CD14-positive monocyte (primary cell): ENCODE results near the gene CDCP2. TPM values are rescaled to one million over a fixed set of nuclear protein-coding genes. Genes with fewer than 3 reads are reported as not detected.

Experiments used
- DNase-seq, 3 donors: peaks; one replicate each; pipeline ENCODE4 v3.0.0-alpha.2; 2011 to 2022
- H2AFZ ChIP-seq: 2 replicates; pipeline ENCODE4 v1.6.0; 2012; ENCODE audit warnings: mild to moderate bottlenecking, low read depth, low read length, inconsistent platforms; ENCODE audit not compliant: insufficient read depth, poor library complexity, severe bottlenecking
- H3K27ac ChIP-seq, 2 donors: 1 replicate in 1 of 2; 2 replicates in 1 of 2; pipeline ENCODE4 v1.5.1; 2012 to 2013; ENCODE audit warnings: low read length in 2 of 2, control low read depth in 1 of 2, inconsistent platforms in 1 of 2, low read depth in 1 of 2, mild to moderate bottlenecking in 1 of 2
- H3K27me3 ChIP-seq, 2 donors: one replicate each; pipeline versions ENCODE4 v1.6.0 to v1.6.1; 2011 to 2013; ENCODE audit warnings: low read length in 2 of 2; ENCODE audit not compliant: control insufficient read depth in 2 of 2, insufficient read depth in 2 of 2
- H3K36me3 ChIP-seq, 2 donors: replicated peaks in 1 of 2; 1 replicate in 1 of 2; 2 replicates in 1 of 2; pipeline versions ENCODE4 v1.5.1 to v1.6.1; 2012 to 2013; ENCODE audit warnings: low read length in 2 of 2, control low read depth in 1 of 2, inconsistent platforms in 1 of 2, mild to moderate bottlenecking in 1 of 2; ENCODE audit not compliant: insufficient read depth in 2 of 2, control insufficient read depth in 1 of 2
- H3K4me1 ChIP-seq, 2 donors: 1 replicate in 1 of 2; 2 replicates in 1 of 2; pipeline versions ENCODE4 v1.5.1 to v1.6.1; 2012 to 2013; ENCODE audit warnings: low read length in 2 of 2, control low read depth in 1 of 2, inconsistent platforms in 1 of 2, mild to moderate bottlenecking in 1 of 2, moderate library complexity in 1 of 2; ENCODE audit not compliant: insufficient read depth in 2 of 2, control insufficient read depth in 1 of 2
- H3K4me2 ChIP-seq: replicated peaks from 2 replicates; pipeline ENCODE3; 2012; ENCODE audit warnings: low read length, moderate library complexity, mild to moderate bottlenecking; ENCODE audit not compliant: poor library complexity, severe bottlenecking; ENCODE audit errors: extremely low read depth
- H3K4me3 ChIP-seq, 3 experiments: fragments of 200-600 bp in 1 of 3; sonication (generic) in 1 of 3; replicated peaks in 1 of 3; 1 replicate in 2 of 3; 2 replicates in 1 of 3; pipeline ENCODE4 v1.5.1; 2011 to 2013; ENCODE audit warnings: low read length in 3 of 3, mild to moderate bottlenecking in 3 of 3, control low read depth in 2 of 3, low read depth in 2 of 3, inconsistent platforms in 1 of 3, moderate library complexity in 1 of 3
- H3K79me2 ChIP-seq: 2 replicates; pipeline ENCODE4 v1.6.0; 2012; ENCODE audit warnings: mild to moderate bottlenecking, control low read depth, inconsistent platforms, low read length, moderate library complexity; ENCODE audit not compliant: insufficient read depth
- H3K9ac ChIP-seq: 2 replicates; pipeline ENCODE4 v1.6.0; 2017; ENCODE audit warnings: low read length, mild to moderate bottlenecking; ENCODE audit not compliant: insufficient read depth, poor library complexity, severe bottlenecking
- H3K9me3 ChIP-seq, 2 donors: replicated peaks in 1 of 2; 1 replicate in 1 of 2; 2 replicates in 1 of 2; pipeline versions ENCODE4 v1.5.1 to v1.6.1; 2012 to 2013; ENCODE audit warnings: low read length in 2 of 2, control low read depth in 1 of 2; ENCODE audit not compliant: control insufficient read depth in 1 of 2, insufficient read depth in 1 of 2
- H4K20me1 ChIP-seq: 2 replicates; pipeline ENCODE4 v1.6.0; 2012; ENCODE audit warnings: mild to moderate bottlenecking, low read length, control low read depth, moderate library complexity; ENCODE audit not compliant: insufficient read depth
- H3K27ac Mint-ChIP-seq, 7 donors: one replicate each; pipeline ENCODE4 v1.8.0; 2020; ENCODE audit warnings: mild to moderate bottlenecking in 7 of 7, mixed read lengths in 7 of 7, moderate library complexity in 6 of 7, inconsistent platforms in 2 of 7
- H3K27me3 Mint-ChIP-seq, 3 donors: one replicate each; pipeline ENCODE4 v1.8.0; 2021 to 2022; ENCODE audit warnings: low read depth in 3 of 3, mild to moderate bottlenecking in 3 of 3, mixed read lengths in 3 of 3, moderate library complexity in 3 of 3, inconsistent platforms in 1 of 3
- H3K36me3 Mint-ChIP-seq, 2 donors: one replicate each; pipeline ENCODE4 v1.8.0; 2020; ENCODE audit warnings: mixed read lengths in 2 of 2, inconsistent platforms in 1 of 2, mild to moderate bottlenecking in 1 of 2
- H3K4me1 Mint-ChIP-seq: one replicate; pipeline ENCODE4 v1.8.0; 2020; ENCODE audit warnings: mild to moderate bottlenecking, mixed read lengths
- H3K4me3 Mint-ChIP-seq, 2 donors: one replicate each; pipeline ENCODE4 v1.8.0; 2020; ENCODE audit warnings: mild to moderate bottlenecking in 2 of 2, mixed read lengths in 2 of 2, moderate library complexity in 1 of 2
- H3K9me3 Mint-ChIP-seq, 7 donors: one replicate each; pipeline ENCODE4 v1.8.0; 2020 to 2022; ENCODE audit warnings: mixed read lengths in 7 of 7, mild to moderate bottlenecking in 6 of 7, moderate library complexity in 6 of 7, inconsistent platforms in 2 of 7
- WGBS: methylation state at CpG from one replicate; pipeline ENCODE4 v1.1.5; 2013; ENCODE audit warnings: missing lambda C conversion rate; ENCODE audit not compliant: insufficient coverage; 5-methylcytosine and 5-hydroxymethylcytosine counted together
- intact Hi-C, 2 donors: fragments of 100-400 bp; cut with micrococcal nuclease; formaldehyde crosslinking; loops; one replicate each; pipeline versions ENCODE4 v1.15.0 to v1.15.1; 2023
- polyA plus RNA-seq, 3 donors: library from polyadenylated mRNA; depleted of rRNA in 1 of 3; unstranded in 2 of 3; stranded (reverse) in 1 of 3; fragments of 300-500 nt in 2 of 3; fragments of >200 nt in 1 of 3; fragmentation: Illumina TruSeq in 2 of 3; gene quantifications; 1 replicate in 2 of 3; 2 replicates in 1 of 3; pipeline ENCODE4 v1.2.3, GENCODE V29; 2012 to 2021
- TF ChIP-seq, protein P1 (sequence below): fragments of 200-600 bp; IDR thresholded peaks from one replicate; pipeline ENCODE4 v1.8.0; 2022; ENCODE audit warnings: antibody characterized with exemption, mild to moderate bottlenecking

Gene CDCP2
- polyA plus RNA-seq, 3 donors: 0.09 TPM; not detected in 2

GRCh38 chr1:54193453-54193852 lies 40.7 kb upstream of the CDCP2 start:
- H3K4me1 Mint-ChIP-seq: no peaks in the 10 kb centered on the region
- peak overlapping the region in 1 of 7 donors; percentile 38 for H3K27ac Mint-ChIP-seq
- Histone ChIP-seq H3K4me2 (no peak overlapping the region), H3K4me3 (no peak overlapping the region), H3K36me3 (peaks cover 21 to 52% of the 10 kb centered on the region in 2 donors), H3K9ac (no peak overlapping the region), H3K9me3 (no peaks in the 10 kb centered on the region), H3K79me2 (no peaks in the 10 kb centered on the region), H2AFZ (no peak overlapping the region), H3K27ac (no peak overlapping the region), H3K4me1 (no peaks in the 10 kb centered on the region), H4K20me1 (no peaks in the 10 kb centered on the region), H3K27me3 (no peaks in the 10 kb centered on the region)
- H3K4me3 Mint-ChIP-seq: no peak overlapping the region
- 92% methylated on average over 2 of the region's 5 CpGs for WGBS
- TF ChIP-seq, protein P1, sequence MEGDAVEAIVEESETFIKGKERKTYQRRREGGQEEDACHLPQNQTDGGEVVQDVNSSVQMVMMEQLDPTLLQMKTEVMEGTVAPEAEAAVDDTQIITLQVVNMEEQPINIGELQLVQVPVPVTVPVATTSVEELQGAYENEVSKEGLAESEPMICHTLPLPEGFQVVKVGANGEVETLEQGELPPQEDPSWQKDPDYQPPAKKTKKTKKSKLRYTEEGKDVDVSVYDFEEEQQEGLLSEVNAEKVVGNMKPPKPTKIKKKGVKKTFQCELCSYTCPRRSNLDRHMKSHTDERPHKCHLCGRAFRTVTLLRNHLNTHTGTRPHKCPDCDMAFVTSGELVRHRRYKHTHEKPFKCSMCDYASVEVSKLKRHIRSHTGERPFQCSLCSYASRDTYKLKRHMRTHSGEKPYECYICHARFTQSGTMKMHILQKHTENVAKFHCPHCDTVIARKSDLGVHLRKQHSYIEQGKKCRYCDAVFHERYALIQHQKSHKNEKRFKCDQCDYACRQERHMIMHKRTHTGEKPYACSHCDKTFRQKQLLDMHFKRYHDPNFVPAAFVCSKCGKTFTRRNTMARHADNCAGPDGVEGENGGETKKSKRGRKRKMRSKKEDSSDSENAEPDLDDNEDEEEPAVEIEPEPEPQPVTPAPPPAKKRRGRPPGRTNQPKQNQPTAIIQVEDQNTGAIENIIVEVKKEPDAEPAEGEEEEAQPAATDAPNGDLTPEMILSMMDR: no peak
- peaks cover 31 to 42% of the 10 kb centered on the region in 2 donors for H3K36me3 Mint-ChIP-seq
- no peak for DNase-seq
- H3K27me3 Mint-ChIP-seq: no peaks in the 10 kb centered on the region
- intact Hi-C loops: no loop called here
- peaks cover 0 to 2% (median 0%) of the 10 kb centered on the region in 7 donors for H3K9me3 Mint-ChIP-seq

DNA sequence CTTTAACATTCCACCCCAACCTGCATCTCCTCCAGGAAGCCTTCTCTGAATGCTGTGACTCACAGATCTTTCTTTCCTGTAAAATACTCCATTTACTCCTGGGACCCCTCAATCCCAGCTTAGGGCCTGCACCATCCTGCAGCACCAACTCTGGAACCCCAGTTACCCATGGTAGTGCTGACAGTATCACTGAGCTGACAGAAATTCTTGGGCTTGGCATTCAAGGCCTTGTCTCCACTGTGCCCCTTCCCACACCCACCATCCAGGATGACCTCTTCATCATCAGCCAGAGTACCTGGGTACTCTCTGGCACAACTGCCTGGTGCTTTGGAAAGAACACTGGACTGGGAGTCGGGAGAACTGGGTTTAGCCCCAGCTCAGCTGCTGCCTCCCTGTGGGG lies 38.7 kb upstream of the CDCP2 start:
- peaks cover 42 to 51% of the 10 kb centered on the region in 2 donors for H3K36me3 Mint-ChIP-seq
- H3K4me3 Mint-ChIP-seq: no peak overlapping the region
- Histone ChIP-seq H3K36me3 (peaks cover 21 to 60% of the 10 kb centered on the region in 2 donors), H3K79me2 (no peaks in the 10 kb centered on the region), H3K27ac (no peak overlapping the region), H3K27me3 (no peaks in the 10 kb centered on the region), H3K4me3 (no peak overlapping the region), H3K9me3 (no peaks in the 10 kb centered on the region), H3K9ac (no peak overlapping the region), H3K4me2 (no peak overlapping the region), H2AFZ (no peak overlapping the region), H4K20me1 (no peaks in the 10 kb centered on the region), H3K4me1 (no peaks in the 10 kb centered on the region)
- intact Hi-C loops: no loop called here
- H3K27ac Mint-ChIP-seq: peak overlapping the region in 1 of 7 donors; percentile 46
- TF ChIP-seq, protein P1: no peak
- H3K9me3 Mint-ChIP-seq: no peaks in the 10 kb centered on the region
- peaks cover 0 to 3% (median 0%) of the 10 kb centered on the region in 3 donors for H3K27me3 Mint-ChIP-seq
- 100% methylated on average over 1 of the region's 1 CpG for WGBS
- H3K4me1 Mint-ChIP-seq: no peaks in the 10 kb centered on the region
- no peak for DNase-seq
